IMR-90 (cell line): ENCODE measurements around the gene ZNF155. TPM values are rescaled to one million over a fixed set of nuclear protein-coding genes. Genes with fewer than 3 reads are reported as not detected.

ENCODE experiments used
- ATAC-seq: fragments of 200-7000 bp; cut with Tn5 transposase; 2 replicates; pipeline ENCODE4 v1.9.1; 2020; ENCODE audit warnings: low read depth, mild to moderate bottlenecking, moderate library complexity
- BruUV-seq: library from RNA; stranded (reverse); fragments of 400-500 nt; replicated peaks from 2 replicates; lab custom pipeline; 2021; lab: Mats Ljungman, UMichigan
- CTCF ChIA-PET: fragments of 300-600 bp; formaldehyde crosslinking; extraction: SDS; loops from one replicate; lab custom pipeline; 2021; ENCODE audit warnings: antibody characterized with exemption; lab: Yijun Ruan, JAX
- POLR2A ChIA-PET: fragments of 300-600 bp; sonication (Branson Sonifier 250); formaldehyde crosslinking; loops from one replicate; lab custom pipeline; 2022; ENCODE audit warnings: antibody characterized with exemption; ENCODE audit not compliant: unreplicated experiment; lab: Charles Lee
- DNase-seq: peaks from one replicate; pipeline ENCODE4 v3.0.0; 2013
- H2AFZ ChIP-seq: replicated peaks from 2 replicates; pipeline ENCODE3; 2013; ENCODE audit warnings: low read length, mild to moderate bottlenecking; ENCODE audit not compliant: poor library complexity
- H2AK5ac ChIP-seq: 2 replicates; pipeline ENCODE4 v1.6.1; 2013; ENCODE audit warnings: low read depth, low read length, inconsistent platforms
- H2AK9ac ChIP-seq: replicated peaks from 2 replicates; pipeline ENCODE3; 2013; ENCODE audit warnings: mild to moderate bottlenecking, low read depth, low read length, moderate library complexity; ENCODE audit not compliant: poor library complexity
- H2BK120ac ChIP-seq: 2 replicates; pipeline ENCODE4 v1.6.1; 2013; ENCODE audit warnings: low read depth, low read length, inconsistent platforms
- H2BK15ac ChIP-seq: 3 replicates; pipeline ENCODE4 v1.6.1; 2013; ENCODE audit warnings: low read depth, low read length, inconsistent platforms
- H2BK20ac ChIP-seq: 2 replicates; pipeline ENCODE4 v1.6.1; 2013; ENCODE audit warnings: low read depth, mild to moderate bottlenecking, inconsistent platforms, low read length, moderate library complexity
- H2BK5ac ChIP-seq: 2 replicates; pipeline ENCODE4 v1.6.1; 2013; ENCODE audit warnings: mild to moderate bottlenecking, low read depth, low read length, inconsistent platforms; ENCODE audit not compliant: poor library complexity, severe bottlenecking
- H3K14ac ChIP-seq: replicated peaks from 2 replicates; pipeline ENCODE4 v1.6.1; 2013; ENCODE audit warnings: low read depth, low read length, inconsistent platforms
- H3K18ac ChIP-seq: 2 replicates; pipeline ENCODE4 v1.6.1; 2013; ENCODE audit warnings: low read depth, low read length, control low read depth
- H3K23ac ChIP-seq: 2 replicates; pipeline ENCODE4 v1.6.1; 2013; ENCODE audit warnings: low read depth, low read length, inconsistent platforms
- H3K27ac ChIP-seq: 2 replicates; pipeline ENCODE4 v1.5.1; 2013; ENCODE audit warnings: mild to moderate bottlenecking, control low read depth, low read length; ENCODE audit not compliant: insufficient read depth
- H3K27me3 ChIP-seq: 2 replicates; pipeline ENCODE4 v1.6.1; 2013; ENCODE audit warnings: low read length; ENCODE audit not compliant: control insufficient read depth, insufficient read depth
- H3K36me3 ChIP-seq: 2 replicates; pipeline ENCODE4 v1.6.1; 2013; ENCODE audit warnings: low read length, mixed read lengths; ENCODE audit not compliant: control insufficient read depth, insufficient read depth
- H3K4ac ChIP-seq: 2 replicates; pipeline ENCODE4 v1.6.1; 2013; ENCODE audit warnings: low read depth, low read length, inconsistent platforms
- H3K4me1 ChIP-seq: 2 replicates; pipeline ENCODE4 v1.6.1; 2013; ENCODE audit warnings: low read length, mixed read lengths; ENCODE audit not compliant: control insufficient read depth, insufficient read depth
- H3K4me2 ChIP-seq: 2 replicates; pipeline ENCODE4 v1.6.1; 2013; ENCODE audit warnings: low read depth, mild to moderate bottlenecking, control low read depth, low read length, moderate library complexity
- H3K4me3 ChIP-seq: 2 replicates; pipeline ENCODE4 v1.5.1; 2013; ENCODE audit warnings: low read depth, mild to moderate bottlenecking, control low read depth, low read length, moderate library complexity; ENCODE audit not compliant: insufficient read depth
- H3K56ac ChIP-seq: 2 replicates; pipeline ENCODE4 v1.6.1; 2013; ENCODE audit warnings: low read length, inconsistent platforms; ENCODE audit not compliant: insufficient read depth; ENCODE audit errors: extremely low read depth
- H3K79me1 ChIP-seq, 2 experiments: 2 replicates each; pipeline ENCODE4 v1.6.1; 2013; ENCODE audit warnings: low read length in 2 of 2, inconsistent platforms in 1 of 2, low read depth in 1 of 2
- H3K9ac ChIP-seq: 2 replicates; pipeline ENCODE4 v1.6.1; 2013; ENCODE audit warnings: low read depth, low read length, control low read depth
- H3K9me1 ChIP-seq: 2 replicates; pipeline ENCODE4 v1.6.1; 2013; ENCODE audit warnings: low read length, inconsistent platforms; ENCODE audit not compliant: insufficient read depth
- H3K9me3 ChIP-seq: 2 replicates; pipeline ENCODE4 v1.6.1; 2013; ENCODE audit warnings: low read length; ENCODE audit not compliant: control insufficient read depth, insufficient read depth
- H4K20me1 ChIP-seq: 2 replicates; pipeline ENCODE4 v1.6.1; 2013; ENCODE audit warnings: low read length, inconsistent platforms; ENCODE audit not compliant: insufficient read depth
- H4K5ac ChIP-seq: 2 replicates; pipeline ENCODE4 v1.6.1; 2013; ENCODE audit warnings: mild to moderate bottlenecking, low read depth, low read length, control low read depth
- H4K8ac ChIP-seq, 2 experiments: 2 replicates each; pipeline ENCODE4 v1.6.1; 2013; ENCODE audit warnings: low read depth in 2 of 2, low read length in 2 of 2, control low read depth in 1 of 2, inconsistent platforms in 1 of 2
- H4K91ac ChIP-seq: 2 replicates; pipeline ENCODE4 v1.6.1; 2013; ENCODE audit warnings: low read depth, low read length, inconsistent platforms; ENCODE audit not compliant: insufficient read depth
- BHLHE40 ChIP-seq: fragments of 150-350 bp; IDR thresholded peaks from 2 replicates; pipeline ENCODE4 v1.6.1; 2016; ENCODE audit warnings: mild to moderate bottlenecking, low read depth, low read length
- CEBPB ChIP-seq: IDR thresholded peaks from 2 replicates; pipeline ENCODE4 v1.6.1; 2012; ENCODE audit warnings: low read depth, low read length, improper control_type of control experiment
- CHD1 ChIP-seq: IDR thresholded peaks from 2 replicates; pipeline ENCODE4 v1.6.1; 2012; ENCODE audit warnings: low read depth, low read length, improper control_type of control experiment
- FOS ChIP-seq: fragments of 150-350 bp; IDR thresholded peaks from 2 replicates; pipeline ENCODE4 v1.6.1; 2016; ENCODE audit warnings: low read depth, low read length
- MAZ ChIP-seq: IDR thresholded peaks from 2 replicates; pipeline ENCODE4 v1.6.1; 2012; ENCODE audit warnings: low read depth, mild to moderate bottlenecking, low read length, improper control_type of control experiment, moderate library complexity, borderline replicate concordance
- MXI1 ChIP-seq: IDR thresholded peaks from 2 replicates; pipeline ENCODE4 v1.6.1; 2012; ENCODE audit warnings: low read depth, mild to moderate bottlenecking, low read length, moderate library complexity, borderline replicate concordance
- NFE2L2 ChIP-seq: fragments of 150-350 bp; IDR thresholded peaks from 2 replicates; pipeline ENCODE4 v1.6.1; 2016; ENCODE audit warnings: low read depth, mild to moderate bottlenecking, low read length
- POLR2A ChIP-seq: IDR thresholded peaks from 2 replicates; pipeline ENCODE4 v1.6.1; 2012; ENCODE audit warnings: mild to moderate bottlenecking, low read depth, low read length
- RAD21 ChIP-seq: IDR thresholded peaks from 2 replicates; pipeline ENCODE4 v1.6.1; 2012; ENCODE audit warnings: low read length, improper control_type of control experiment
- RCOR1 ChIP-seq: IDR thresholded peaks from 2 replicates; pipeline ENCODE4 v1.6.1; 2012; ENCODE audit warnings: mild to moderate bottlenecking, low read length, improper control_type of control experiment; ENCODE audit not compliant: insufficient replicate concordance
- RFX5 ChIP-seq: IDR thresholded peaks from 2 replicates; pipeline ENCODE4 v1.8.0; 2012; ENCODE audit warnings: low read depth, mild to moderate bottlenecking, low read length, moderate library complexity
- SMC3 ChIP-seq: fragments of 150-350 bp; IDR thresholded peaks from 2 replicates; pipeline ENCODE4 v1.6.1; 2016; ENCODE audit warnings: low read depth, mild to moderate bottlenecking, antibody characterized with exemption, low read length, moderate library complexity
- WGBS, 2 experiments: methylation state at CpG; one replicate each; pipeline versions ENCODE4 v1.1.5 to v1.1.7; 2013; ENCODE audit warnings: missing lambda C conversion rate in 2 of 2; ENCODE audit not compliant: insufficient read length in 1 of 2; ENCODE audit errors: extremely low coverage in 2 of 2; 5-methylcytosine and 5-hydroxymethylcytosine counted together
- dilution Hi-C: fragments of 300-500 bp; cut with HindIII; formaldehyde crosslinking; loops from one replicate; pipeline ENCODE4 v1.14.3; 2018; ENCODE audit warnings: low sequenced_read_pairs; ENCODE audit not compliant: unreplicated experiment
- in situ Hi-C: fragments of 300-500 bp; cut with MboI; formaldehyde crosslinking; loops from 3 replicates; pipeline ENCODE4 v1.14.3; 2019; ENCODE audit warnings: low sequenced_read_pairs, inconsistent platforms, mixed read lengths
- intact Hi-C: fragments of 100-400 bp; cut with micrococcal nuclease; formaldehyde crosslinking; loops from 2 replicates; pipeline ENCODE4 v1.10.0; 2022
- polyA plus RNA-seq, 3 experiments: library from polyadenylated mRNA; depleted of rRNA; stranded (reverse); fragments of >200 nt; gene quantifications; 2 replicates each; pipeline ENCODE4 v1.2.3, GENCODE V29; 2012; ENCODE audit warnings: low replicate concordance in 1 of 3
- total RNA-seq: library from RNA; depleted of rRNA; stranded (reverse); fragments of >200 nt; gene quantifications from 2 replicates; pipeline ENCODE4 v1.2.3, GENCODE V29; 2012
- TF ChIP-seq, protein P1 (sequence below): fragments of 150-350 bp; IDR thresholded peaks from 2 replicates; pipeline ENCODE4 v1.6.1; 2017; ENCODE audit warnings: mild to moderate bottlenecking, antibody characterized with exemption, low read length, low read depth
- TF ChIP-seq, protein P2 (sequence below): fragments of 150-350 bp; IDR thresholded peaks from 2 replicates; pipeline ENCODE4 v1.6.1; 2016; ENCODE audit warnings: low read depth, mild to moderate bottlenecking, low read length, moderate library complexity, borderline replicate concordance
- TF ChIP-seq, protein P3 (sequence below): conservative IDR thresholded peaks from 2 replicates; pipeline ENCODE4 v1.5.1; 2012; ENCODE audit warnings: mild to moderate bottlenecking, low read depth, low read length, improper control_type of control experiment

Gene ZNF155
- total and polyA plus RNA-seq, 2 of the 4 experiments (the other 2 are of a cell fraction) = 3.5 to 9.0 TPM

GRCh38 chr19:43936188-43936587 lies 47.8 kb upstream of the ZNF155 start:
- Histone ChIP-seq H3K9me1 (no peaks in the 10 kb centered on the region), H2BK5ac (no peak overlapping the region), H3K14ac (no peak overlapping the region), H3K18ac (no peak overlapping the region), H2BK20ac (no peak overlapping the region), H2AK5ac (no peak overlapping the region), H3K4ac (no peak overlapping the region), H2AFZ (no peak overlapping the region), H4K5ac (no peak overlapping the region), H3K27me3 (no peaks in the 10 kb centered on the region), H3K4me2 (no peak overlapping the region), H3K36me3 (peaks cover 2% of the 10 kb centered on the region), H4K8ac (peak overlapping the region in 1 of 2 experiments; percentile 73; a peak in 2 of 4 replicates), H4K91ac (no peak overlapping the region), H2AK9ac (no peak overlapping the region), H3K9ac (no peak overlapping the region), H3K79me1 (peaks cover 10 to 11% of the 10 kb centered on the region in 2 experiments; a peak in 2 of 4 replicates), H3K27ac (no peak overlapping the region), H4K20me1 (no peaks in the 10 kb centered on the region), H3K56ac (no peak overlapping the region), H3K9me3 (no peaks in the 10 kb centered on the region), H3K4me3 (no peak overlapping the region), H3K4me1 (no peaks in the 10 kb centered on the region), H3K23ac (no peak overlapping the region), H2BK120ac (no peak overlapping the region), H2BK15ac (no peak overlapping the region)
- ATAC-seq (no peak), DNase-seq (no peak)
- CTCF ChIA-PET = interaction anchor here (0.6 kb wide), 1 partner anchor 1052 kb away, joined by 4 read pairs; no protein-coding TSS in a partner anchor
- WGBS, 2 experiments = no CpG with 5 or more reads among the region's 5 CpGs
- TF ChIP-seq, protein P1, sequence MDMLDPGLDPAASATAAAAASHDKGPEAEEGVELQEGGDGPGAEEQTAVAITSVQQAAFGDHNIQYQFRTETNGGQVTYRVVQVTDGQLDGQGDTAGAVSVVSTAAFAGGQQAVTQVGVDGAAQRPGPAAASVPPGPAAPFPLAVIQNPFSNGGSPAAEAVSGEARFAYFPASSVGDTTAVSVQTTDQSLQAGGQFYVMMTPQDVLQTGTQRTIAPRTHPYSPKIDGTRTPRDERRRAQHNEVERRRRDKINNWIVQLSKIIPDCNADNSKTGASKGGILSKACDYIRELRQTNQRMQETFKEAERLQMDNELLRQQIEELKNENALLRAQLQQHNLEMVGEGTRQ = no peak
- TF ChIP-seq SMC3 (no peak), RCOR1 (no peak), BHLHE40 (no peak), POLR2A (no peak), MXI1 (no peak), FOS (no peak), NFE2L2 (no peak), CEBPB (no peak), RAD21 (no peak), RFX5 (no peak), CHD1 (no peak), MAZ (no peak)
- TF ChIP-seq, protein P2, sequence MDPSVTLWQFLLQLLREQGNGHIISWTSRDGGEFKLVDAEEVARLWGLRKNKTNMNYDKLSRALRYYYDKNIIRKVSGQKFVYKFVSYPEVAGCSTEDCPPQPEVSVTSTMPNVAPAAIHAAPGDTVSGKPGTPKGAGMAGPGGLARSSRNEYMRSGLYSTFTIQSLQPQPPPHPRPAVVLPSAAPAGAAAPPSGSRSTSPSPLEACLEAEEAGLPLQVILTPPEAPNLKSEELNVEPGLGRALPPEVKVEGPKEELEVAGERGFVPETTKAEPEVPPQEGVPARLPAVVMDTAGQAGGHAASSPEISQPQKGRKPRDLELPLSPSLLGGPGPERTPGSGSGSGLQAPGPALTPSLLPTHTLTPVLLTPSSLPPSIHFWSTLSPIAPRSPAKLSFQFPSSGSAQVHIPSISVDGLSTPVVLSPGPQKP = no peak
- TF ChIP-seq, protein P3, sequence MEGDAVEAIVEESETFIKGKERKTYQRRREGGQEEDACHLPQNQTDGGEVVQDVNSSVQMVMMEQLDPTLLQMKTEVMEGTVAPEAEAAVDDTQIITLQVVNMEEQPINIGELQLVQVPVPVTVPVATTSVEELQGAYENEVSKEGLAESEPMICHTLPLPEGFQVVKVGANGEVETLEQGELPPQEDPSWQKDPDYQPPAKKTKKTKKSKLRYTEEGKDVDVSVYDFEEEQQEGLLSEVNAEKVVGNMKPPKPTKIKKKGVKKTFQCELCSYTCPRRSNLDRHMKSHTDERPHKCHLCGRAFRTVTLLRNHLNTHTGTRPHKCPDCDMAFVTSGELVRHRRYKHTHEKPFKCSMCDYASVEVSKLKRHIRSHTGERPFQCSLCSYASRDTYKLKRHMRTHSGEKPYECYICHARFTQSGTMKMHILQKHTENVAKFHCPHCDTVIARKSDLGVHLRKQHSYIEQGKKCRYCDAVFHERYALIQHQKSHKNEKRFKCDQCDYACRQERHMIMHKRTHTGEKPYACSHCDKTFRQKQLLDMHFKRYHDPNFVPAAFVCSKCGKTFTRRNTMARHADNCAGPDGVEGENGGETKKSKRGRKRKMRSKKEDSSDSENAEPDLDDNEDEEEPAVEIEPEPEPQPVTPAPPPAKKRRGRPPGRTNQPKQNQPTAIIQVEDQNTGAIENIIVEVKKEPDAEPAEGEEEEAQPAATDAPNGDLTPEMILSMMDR = no peak
- POLR2A ChIA-PET = no interaction called here
- BruUV-seq = no TSS peak
- dilution Hi-C loops (no loop called here), intact Hi-C loops (loop anchor here (10.0 kb wide), 1 partner anchor 159 kb away; the partner anchor contains the start of gene ZNF224), in situ Hi-C loops (no loop called here)
